ENCODE results near the gene CCNI. TPM values are rescaled to one million over a fixed set of nuclear protein-coding genes. Genes with fewer than 3 reads are reported as not detected.

Gene CCNI
- polyA plus RNA-seq: 341 TPM

- Mint-ChIP-seq H3K36me3 (no peaks in the 10 kb centered on the region), H3K4me1 (peaks cover 20 to 38% (median 34%) of the 10 kb centered on the region in 3 donors), H3K27ac (peak within 1 kb of the TSS in 1 of 3 donors; percentile 100), H3K9me3 (no peaks in the 10 kb centered on the region), H3K27me3 (no peaks in the 10 kb centered on the region), H3K4me3 (peak within 1 kb of the TSS in 1 of 4 donors; percentile 99)
These were observed at the start of gene CCNI for GRCh38 chr4:77075869-77076799. Gene CCNI, minus strand, starts transcription at chr4:77075989. Its CDS starts 9,627 bp downstream, at chr4:77066362.

- no peaks in the 10 kb centered on the region for H3K9me3 Mint-ChIP-seq
- peak overlapping the region in 1 of 4 donors; percentile 77 for H3K4me3 Mint-ChIP-seq
- no peaks in the 10 kb centered on the region for H3K36me3 Mint-ChIP-seq
- peaks cover 57 to 67% (median 59%) of the 10 kb centered on the region in 3 donors for H3K4me1 Mint-ChIP-seq
- no peaks in the 10 kb centered on the region for H3K27me3 Mint-ChIP-seq
- no peak overlapping the region for H3K27ac Mint-ChIP-seq
These were observed 48.8 kb upstream of the CCNI start for GRCh38 chr4:77124576-77124975.

DNA sequence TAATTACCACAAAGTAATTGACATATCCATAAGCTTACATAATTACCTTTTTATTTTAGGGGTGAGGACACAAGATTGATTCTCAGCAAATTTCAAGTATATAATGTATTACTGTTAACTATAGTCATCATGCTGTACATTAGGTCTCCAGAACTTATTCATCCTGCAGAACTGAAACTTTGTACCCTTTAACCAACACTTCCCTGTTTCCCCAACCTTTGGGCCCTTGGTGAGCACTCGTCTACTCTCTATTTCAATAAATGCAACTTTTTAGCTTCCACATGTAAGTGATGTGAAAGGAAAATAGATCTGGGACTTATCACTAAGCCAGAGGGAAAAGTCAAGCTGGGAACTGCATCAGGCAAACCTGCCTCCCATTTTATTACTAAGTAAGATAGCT is 47.6 kb upstream of the CCNI start:
- Mint-ChIP-seq H3K4me3 (peak overlapping the region in 1 of 4 donors; percentile 77), H3K36me3 (no peaks in the 10 kb centered on the region), H3K4me1 (peaks cover 52 to 67% (median 54%) of the 10 kb centered on the region in 3 donors), H3K27ac (no peak overlapping the region), H3K9me3 (no peaks in the 10 kb centered on the region), H3K27me3 (no peaks in the 10 kb centered on the region)

DNA sequence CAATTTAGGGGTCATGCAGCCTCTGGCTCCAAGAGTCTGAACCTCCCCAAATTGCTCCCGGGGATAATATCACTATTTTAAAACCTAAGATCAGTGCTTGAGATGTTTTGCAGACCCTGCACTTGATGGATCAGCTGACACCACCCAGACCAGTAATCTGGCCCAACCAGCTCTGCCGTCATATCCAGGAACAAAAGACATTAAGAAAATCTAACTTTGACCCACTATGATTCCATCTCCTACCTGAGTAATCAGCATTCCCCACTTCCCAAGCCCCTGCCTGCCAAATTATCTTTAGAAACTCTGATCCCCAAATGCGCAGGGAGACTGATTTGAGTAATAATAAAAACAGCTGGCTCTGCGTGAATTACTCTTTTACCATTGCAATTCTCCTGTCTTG is 46.9 kb upstream of the CCNI start:
- peaks cover 49 to 61% (median 52%) of the 10 kb centered on the region in 3 donors for H3K4me1 Mint-ChIP-seq
- no peaks in the 10 kb centered on the region for H3K27me3 Mint-ChIP-seq
- H3K27ac Mint-ChIP-seq: peak overlapping the region in 1 of 3 donors; percentile 18
- H3K9me3 Mint-ChIP-seq: no peaks in the 10 kb centered on the region
- peak overlapping the region in 1 of 4 donors; percentile 47 for H3K4me3 Mint-ChIP-seq
- H3K36me3 Mint-ChIP-seq: no peaks in the 10 kb centered on the region

DNA sequence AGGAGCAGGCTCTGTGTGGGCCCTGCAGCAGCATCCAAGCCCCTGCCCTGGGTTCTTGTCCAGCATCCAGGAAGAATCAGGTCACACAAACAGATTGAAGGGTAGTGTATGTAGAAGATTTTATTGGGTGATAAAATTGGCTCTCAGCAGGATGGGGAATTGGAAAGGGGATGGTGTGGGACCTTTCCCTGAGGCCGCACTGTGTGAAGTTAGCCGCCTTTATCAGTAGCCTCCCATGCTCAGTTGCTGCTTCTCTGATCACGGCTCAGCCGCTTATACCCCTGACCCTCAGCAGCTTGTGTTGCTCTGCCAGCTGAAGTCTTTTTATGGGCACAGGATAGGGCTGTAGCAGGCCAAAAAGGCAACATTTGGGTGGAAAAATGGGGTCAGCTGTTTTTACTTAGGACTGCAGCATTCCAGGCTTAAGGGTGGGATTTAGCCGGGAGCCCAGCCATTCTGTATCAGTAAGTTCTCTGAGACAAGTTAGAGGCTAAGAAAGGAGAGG is 46.0 kb upstream of the CCNI start:
- Mint-ChIP-seq H3K9me3 (no peaks in the 10 kb centered on the region), H3K4me1 (peaks cover 42 to 53% (median 47%) of the 10 kb centered on the region in 3 donors), H3K36me3 (peaks cover 2% of the 10 kb centered on the region), H3K27me3 (no peaks in the 10 kb centered on the region), H3K4me3 (no peak overlapping the region), H3K27ac (peak overlapping the region in 2 of 3 donors; percentile 5 to 23)

DNA sequence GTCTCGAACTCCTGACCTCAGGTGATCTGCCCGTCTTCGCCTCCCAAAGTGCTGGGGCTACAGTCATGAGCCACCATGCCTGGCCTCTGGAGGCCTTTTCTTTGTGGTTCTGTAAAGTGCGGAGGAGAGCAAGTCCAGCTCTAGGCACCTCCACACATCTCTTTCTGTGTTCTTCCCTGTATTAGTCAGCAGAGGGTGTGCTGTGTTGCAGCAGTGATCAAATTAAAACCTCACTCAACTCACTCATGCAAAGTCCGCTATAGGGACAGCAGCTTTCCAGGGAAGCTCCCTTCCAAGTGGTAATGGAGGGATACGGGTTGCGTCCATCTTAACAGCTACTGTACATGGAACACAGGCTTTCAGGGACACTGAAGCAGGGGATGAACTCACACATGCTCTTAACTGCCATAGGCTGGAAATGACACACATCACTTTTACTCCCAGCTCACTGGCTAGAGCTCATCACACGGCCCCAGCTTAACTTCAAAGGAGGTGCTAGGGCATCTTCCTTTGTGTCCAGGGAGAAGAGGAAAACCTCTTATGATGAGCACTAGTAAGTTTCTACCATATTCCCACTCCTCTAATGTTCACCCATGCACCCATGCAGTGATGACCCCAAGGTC is 45.2 kb upstream of the CCNI start:
- Mint-ChIP-seq H3K4me1 (peaks cover 39 to 48% (median 43%) of the 10 kb centered on the region in 3 donors), H3K27me3 (no peaks in the 10 kb centered on the region), H3K27ac (no peak overlapping the region), H3K4me3 (peak overlapping the region in 2 of 4 donors; percentile 14 to 81), H3K36me3 (peaks cover 2% of the 10 kb centered on the region), H3K9me3 (no peaks in the 10 kb centered on the region)

- H3K9me3 Mint-ChIP-seq: no peaks in the 10 kb centered on the region
- H3K27me3 Mint-ChIP-seq: no peaks in the 10 kb centered on the region
- peaks cover 9 to 19% (median 13%) of the 10 kb centered on the region in 3 donors for H3K4me1 Mint-ChIP-seq
- H3K4me3 Mint-ChIP-seq: no peak overlapping the region
- no peak overlapping the region for H3K27ac Mint-ChIP-seq
- H3K36me3 Mint-ChIP-seq: peaks cover 5% of the 10 kb centered on the region
These were observed 41.9 kb upstream of the CCNI start for GRCh38 chr4:77117721-77118120.

- peaks cover 5% of the 10 kb centered on the region for H3K36me3 Mint-ChIP-seq
- no peak overlapping the region for H3K27ac Mint-ChIP-seq
- no peak overlapping the region for H3K4me3 Mint-ChIP-seq
- peaks cover 1 to 6% (median 1%) of the 10 kb centered on the region in 3 donors for H3K4me1 Mint-ChIP-seq
- no peaks in the 10 kb centered on the region for H3K9me3 Mint-ChIP-seq
- no peaks in the 10 kb centered on the region for H3K27me3 Mint-ChIP-seq
These were observed 37.3 kb upstream of the CCNI start for GRCh38 chr4:77113069-77113468.

GRCh38 chr4:77110730-77111129 is 34.9 kb upstream of the CCNI start:
- H3K4me1 Mint-ChIP-seq: peaks cover 6 to 10% (median 6%) of the 10 kb centered on the region in 3 donors
- H3K27ac Mint-ChIP-seq: no peak overlapping the region
- peaks cover 2% of the 10 kb centered on the region for H3K36me3 Mint-ChIP-seq
- no peak overlapping the region for H3K4me3 Mint-ChIP-seq
- no peaks in the 10 kb centered on the region for H3K9me3 Mint-ChIP-seq
- H3K27me3 Mint-ChIP-seq: no peaks in the 10 kb centered on the region

DNA sequence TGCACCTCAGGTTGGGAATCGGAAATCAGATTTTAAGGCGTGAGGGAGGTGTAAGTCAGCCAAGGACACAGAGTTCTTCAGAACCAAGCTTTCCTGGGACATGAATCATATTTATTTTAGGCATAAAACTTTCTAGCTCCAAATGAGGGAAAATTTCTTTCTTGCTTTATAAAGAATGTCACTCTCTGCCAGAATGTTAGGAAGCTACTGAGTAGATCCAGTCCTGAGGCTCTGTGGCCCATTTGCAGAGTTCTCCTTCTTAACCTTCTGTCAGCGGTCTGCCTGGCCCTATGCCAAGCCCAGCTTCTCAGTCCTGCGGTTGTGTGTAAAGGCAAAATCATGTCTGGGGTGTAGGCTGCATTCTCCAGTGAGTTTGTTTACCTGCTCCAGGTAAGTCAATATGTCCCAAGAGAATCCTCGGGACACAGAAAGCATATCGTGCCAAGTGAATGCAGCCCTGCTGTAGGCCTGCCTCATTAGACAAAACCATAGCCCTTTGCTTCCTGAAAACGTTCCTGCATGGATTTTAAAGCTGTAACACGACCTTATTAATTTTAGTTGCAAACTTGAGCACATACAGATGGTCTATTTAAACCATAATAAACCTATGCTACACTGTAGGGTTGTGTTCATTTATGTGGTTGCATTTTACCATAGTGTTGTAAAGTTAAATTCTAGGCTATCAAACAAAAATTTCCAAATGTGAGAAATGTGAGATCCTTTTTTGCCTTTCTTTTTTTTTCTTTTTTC is 29.2 kb upstream of the CCNI start:
- no peaks in the 10 kb centered on the region for H3K9me3 Mint-ChIP-seq
- peaks cover 9 to 15% (median 15%) of the 10 kb centered on the region in 3 donors for H3K4me1 Mint-ChIP-seq
- no peaks in the 10 kb centered on the region for H3K27me3 Mint-ChIP-seq
- no peak overlapping the region for H3K27ac Mint-ChIP-seq
- no peaks in the 10 kb centered on the region for H3K36me3 Mint-ChIP-seq
- H3K4me3 Mint-ChIP-seq: peak overlapping the region in 1 of 4 donors; percentile 57

- no peaks in the 10 kb centered on the region for H3K36me3 Mint-ChIP-seq
- peaks cover 9 to 16% (median 15%) of the 10 kb centered on the region in 3 donors for H3K4me1 Mint-ChIP-seq
- H3K9me3 Mint-ChIP-seq: no peaks in the 10 kb centered on the region
- H3K4me3 Mint-ChIP-seq: peak overlapping the region in 1 of 4 donors; percentile 10
- no peaks in the 10 kb centered on the region for H3K27me3 Mint-ChIP-seq
- no peak overlapping the region for H3K27ac Mint-ChIP-seq
These were observed 28.6 kb upstream of the CCNI start for GRCh38 chr4:77104388-77104787.

DNA sequence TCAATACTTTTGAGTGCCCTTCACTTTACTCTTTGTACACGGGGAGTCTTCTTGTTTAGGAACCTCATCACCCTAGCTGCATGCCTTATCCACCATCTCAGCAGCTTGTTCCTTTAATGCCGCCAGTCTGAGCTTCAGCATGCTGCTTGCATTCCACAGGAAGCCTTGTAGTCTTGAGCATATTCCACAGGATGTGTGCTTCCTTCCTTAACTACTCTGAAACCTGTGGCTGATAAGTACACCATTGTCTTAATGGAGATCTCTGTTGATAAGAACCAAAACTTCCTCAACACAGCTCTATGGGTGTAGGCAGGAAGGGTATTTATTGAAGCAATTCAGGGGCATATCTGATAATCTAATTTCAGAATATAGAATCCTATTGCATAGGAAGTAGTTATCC is 24.4 kb upstream of the CCNI start:
- Mint-ChIP-seq H3K4me1 (peaks cover 5 to 14% (median 9%) of the 10 kb centered on the region in 3 donors), H3K27me3 (no peaks in the 10 kb centered on the region), H3K4me3 (no peak overlapping the region), H3K9me3 (no peaks in the 10 kb centered on the region), H3K27ac (peak overlapping the region in 1 of 3 donors; percentile 20), H3K36me3 (no peaks in the 10 kb centered on the region)

- Mint-ChIP-seq H3K4me3 (no peak overlapping the region), H3K9me3 (no peaks in the 10 kb centered on the region), H3K4me1 (peaks cover 5 to 21% (median 13%) of the 10 kb centered on the region in 3 donors), H3K36me3 (no peaks in the 10 kb centered on the region), H3K27me3 (no peaks in the 10 kb centered on the region), H3K27ac (no peak overlapping the region)
These were observed 21.8 kb upstream of the CCNI start for GRCh38 chr4:77097611-77098010.

DNA sequence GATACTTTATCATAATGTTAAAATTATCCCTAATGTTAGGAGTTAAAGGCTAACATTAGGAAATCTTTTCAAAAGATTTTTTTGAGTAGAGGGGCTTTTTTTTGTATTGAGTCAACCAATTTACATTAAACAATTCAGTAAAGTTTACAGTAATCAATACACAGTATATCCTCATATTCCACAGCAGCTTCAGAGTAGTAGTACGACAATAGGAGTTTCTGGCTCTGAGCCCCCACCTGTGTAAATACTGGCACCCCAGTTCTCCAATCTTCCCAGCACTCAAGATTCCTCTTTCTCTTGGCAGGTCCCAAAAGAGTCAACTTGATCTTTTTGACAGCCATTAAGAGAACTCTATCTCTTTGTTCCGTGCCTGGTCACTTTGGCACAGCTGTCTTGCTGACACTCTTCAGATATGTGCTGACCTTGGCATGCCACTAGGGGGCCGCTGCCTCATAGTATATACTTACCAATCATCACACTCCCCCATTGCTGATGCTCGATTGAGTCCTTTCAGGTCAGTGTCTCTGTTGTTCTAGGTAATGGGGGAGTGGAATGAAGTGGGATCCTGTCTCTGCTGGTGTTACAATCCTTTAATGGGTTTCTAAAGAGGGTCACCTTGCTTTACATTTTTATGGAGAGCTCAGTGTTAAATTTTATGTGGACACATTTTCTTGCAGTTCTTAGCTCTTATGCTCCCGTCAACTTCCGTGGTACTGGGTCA is 19.5 kb upstream of the CCNI start:
- Mint-ChIP-seq H3K27ac (no peak overlapping the region), H3K36me3 (no peaks in the 10 kb centered on the region), H3K4me1 (peaks cover 3 to 16% (median 10%) of the 10 kb centered on the region in 3 donors), H3K4me3 (no peak overlapping the region), H3K27me3 (no peaks in the 10 kb centered on the region), H3K9me3 (no peaks in the 10 kb centered on the region)

Data from IgD-negative memory B cell (primary cell).